AG09309 (cell line): ENCODE results near the gene C6.

Source experiments
- DNase-seq: peaks from one replicate; pipeline ENCODE4 v3.0.0-alpha.2; 2010; ENCODE audit warnings: low read depth
- H3K4me3 ChIP-seq: 2 replicates; pipeline ENCODE4 v1.5.1; 2011; ENCODE audit warnings: mild to moderate bottlenecking, low read depth, low read length, moderate library complexity; ENCODE audit not compliant: control insufficient read depth
- CTCF ChIP-seq: IDR thresholded peaks from 2 replicates; pipeline ENCODE4 v1.5.1; 2011; ENCODE audit warnings: mild to moderate bottlenecking, low read depth, low read length, inconsistent platforms; ENCODE audit not compliant: insufficient read depth, control insufficient read depth; ENCODE audit errors: missing control alignments

Gene C6

GRCh38 chr5:41201082-41201772 is 12.1 kb downstream of the C6 start:
- TF ChIP-seq CTCF: no peak
- no peak for DNase-seq
- no peak overlapping the region for H3K4me3 ChIP-seq

- H3K4me3 ChIP-seq: no peak overlapping the region
- TF ChIP-seq CTCF: no peak
- no peak for DNase-seq
Observed at GRCh38 chr5:41200506-41200905, 12.8 kb downstream of the C6 start.

GRCh38 chr5:41199660-41200059 is 13.7 kb downstream of the C6 start:
- TF ChIP-seq CTCF: no peak
- DNase-seq: no peak
- H3K4me3 ChIP-seq: no peak overlapping the region

GRCh38 chr5:41196197-41196596 is 17.1 kb downstream of the C6 start:
- no peak for TF ChIP-seq CTCF
- DNase-seq: no peak
- no peak overlapping the region for H3K4me3 ChIP-seq

- DNase-seq: no peak
- no peak for TF ChIP-seq CTCF
- no peak overlapping the region for H3K4me3 ChIP-seq
Observed at GRCh38 chr5:41195228-41195627, 18.1 kb downstream of the C6 start.

- no peak overlapping the region for H3K4me3 ChIP-seq
- no peak for DNase-seq
- no peak for TF ChIP-seq CTCF
Observed at GRCh38 chr5:41194339-41194738, 19.0 kb downstream of the C6 start.
